B cell (primary cell): ENCODE data around the gene GNRHR. TPM values are rescaled to one million over a fixed set of nuclear protein-coding genes. Genes with fewer than 3 reads are reported as not detected.
"Not testable (repeated sequence)": the region's sequence is repeated elsewhere in the genome, so short reads cannot be mapped to it uniquely, and the experiment has no call there.

Experiments
- ATAC-seq: fragments of 200-7000 bp; cut with Tn5 transposase; one replicate; pipeline ENCODE4 v1.10.0; 2021; ENCODE audit warnings: low read depth, mild to moderate bottlenecking, moderate number of reproducible peaks, moderate library complexity
- CTCF ChIA-PET: fragments of 350-600 bp; sonication (Branson Sonifier 250); formaldehyde crosslinking; loops from one replicate; lab custom pipeline; 2021; ENCODE audit warnings: antibody characterized with exemption, inconsistent platforms; lab: Charles Lee
- POLR2A ChIA-PET: fragments of 350-600 bp; sonication (Branson Sonifier 250); formaldehyde crosslinking; loops from one replicate; lab custom pipeline; 2021; ENCODE audit warnings: antibody characterized with exemption; lab: Charles Lee
- DNase-seq: peaks from one replicate; pipeline ENCODE4 v3.0.0; 2013
- H2AFZ ChIP-seq: 2 replicates; pipeline ENCODE4 v1.6.1; 2012; ENCODE audit warnings: mild to moderate bottlenecking, low read depth, low read length; ENCODE audit not compliant: insufficient read depth, poor library complexity, severe bottlenecking
- H3K27ac ChIP-seq, 2 donors: 1 replicate in 1 of 2; 2 replicates in 1 of 2; pipeline ENCODE4 v1.5.1; 2012 to 2013; ENCODE audit warnings: low read length in 2 of 2, mild to moderate bottlenecking in 2 of 2, moderate library complexity in 1 of 2
- H3K27me3 ChIP-seq, 4 experiments: fragments of 200-600 bp in 1 of 4; sonication (generic) in 1 of 4; replicated peaks in 1 of 4; 1 replicate in 2 of 4; 2 replicates in 2 of 4; pipeline versions ENCODE4 v1.6.1 to v1.7.0; 2013 to 2016; ENCODE audit warnings: low read length in 3 of 4, mild to moderate bottlenecking in 2 of 4, mixed read lengths in 1 of 4, moderate library complexity in 1 of 4; ENCODE audit not compliant: insufficient read depth in 4 of 4, control insufficient read depth in 3 of 4; ENCODE audit errors: control extremely low read depth in 1 of 4
- H3K36me3 ChIP-seq, 2 experiments: replicated peaks in 1 of 2; 1 replicate in 1 of 2; 2 replicates in 1 of 2; pipeline versions ENCODE4 v1.6.1 to v1.7.1; 2013; ENCODE audit warnings: low read length in 1 of 2; ENCODE audit not compliant: insufficient read depth in 2 of 2, control insufficient read depth in 1 of 2; ENCODE audit errors: control extremely low read depth in 1 of 2, extremely low read depth in 1 of 2
- H3K4me1 ChIP-seq, 2 donors: fragments of 200-600 bp in 1 of 2; sonication (generic) in 1 of 2; 1 replicate in 1 of 2; 2 replicates in 1 of 2; pipeline versions ENCODE4 v1.5.1 to v1.6.1; 2013 to 2017; ENCODE audit warnings: low read length in 2 of 2; ENCODE audit not compliant: control insufficient read depth in 2 of 2, insufficient read depth in 2 of 2
- H3K4me2 ChIP-seq: replicated peaks from 2 replicates; pipeline ENCODE3; 2012; ENCODE audit warnings: mild to moderate bottlenecking, low read depth, low read length; ENCODE audit not compliant: poor library complexity, severe bottlenecking
- H3K4me3 ChIP-seq, 5 experiments: fragments of 200-600 bp in 1 of 5; sonication (generic) in 1 of 5; 1 replicate in 3 of 5; 2 replicates in 2 of 5; pipeline versions ENCODE4 v1.5.1 to v1.7.0; 2011 to 2016; ENCODE audit warnings: low read length in 4 of 5, mild to moderate bottlenecking in 4 of 5, low read depth in 2 of 5, control low read depth in 1 of 5, moderate library complexity in 1 of 5; ENCODE audit not compliant: insufficient read depth in 1 of 5; ENCODE audit errors: control extremely low read depth in 1 of 5, extremely low read depth in 1 of 5
- H3K79me2 ChIP-seq: fragments of 200-600 bp; sonication (generic); one replicate; pipeline ENCODE4 v1.6.0; 2016; ENCODE audit warnings: low read length; ENCODE audit not compliant: control insufficient read depth, insufficient read depth
- H3K9ac ChIP-seq: fragments of 200-600 bp; sonication (generic); 2 replicates; pipeline ENCODE4 v1.6.1; 2017; ENCODE audit warnings: mild to moderate bottlenecking, low read length, moderate library complexity
- H3K9me3 ChIP-seq, 3 donors: one replicate each; pipeline versions ENCODE4 v1.6.1 to v1.7.1; 2013; ENCODE audit warnings: low read length in 2 of 3; ENCODE audit not compliant: control insufficient read depth in 2 of 3, insufficient read depth in 1 of 3; ENCODE audit errors: control extremely low read depth in 1 of 3
- H4K20me1 ChIP-seq: 2 replicates; pipeline ENCODE4 v1.6.0; 2012; ENCODE audit warnings: mild to moderate bottlenecking, low read length; ENCODE audit not compliant: insufficient read depth, control insufficient read depth, poor library complexity, severe bottlenecking
- H3K27ac Mint-ChIP-seq: one replicate; pipeline ENCODE4 v1.8.0; 2021; ENCODE audit warnings: mixed read lengths
- H3K27me3 Mint-ChIP-seq: one replicate; pipeline ENCODE4 v1.8.0; 2021; ENCODE audit warnings: mixed read lengths
- H3K4me1 Mint-ChIP-seq: one replicate; pipeline ENCODE4 v1.8.0; 2021; ENCODE audit warnings: mixed read lengths
- H3K4me3 Mint-ChIP-seq: one replicate; pipeline ENCODE4 v1.8.0; 2021; ENCODE audit warnings: mixed read lengths
- H3K9me3 Mint-ChIP-seq: one replicate; pipeline ENCODE4 v1.8.0; 2022; ENCODE audit warnings: mixed read lengths; ENCODE audit not compliant: insufficient read depth
- EZH2 ChIP-seq: IDR thresholded peaks from 2 replicates; pipeline ENCODE4 v1.6.1; 2012; ENCODE audit warnings: borderline replicate concordance, low read depth, mild to moderate bottlenecking, moderate library complexity, low read length; ENCODE audit not compliant: insufficient read depth, poor library complexity, severe bottlenecking
- WGBS: methylation state at CpG from one replicate; pipeline ENCODE4 v1.1.5; 2013; ENCODE audit warnings: missing lambda C conversion rate; ENCODE audit not compliant: insufficient coverage; 5-methylcytosine and 5-hydroxymethylcytosine counted together
- intact Hi-C: fragments of 100-400 bp; cut with micrococcal nuclease; formaldehyde crosslinking; loops from one replicate; pipeline ENCODE4 v1.10.0; 2022
- polyA plus RNA-seq: library from polyadenylated mRNA; depleted of rRNA; stranded (reverse); fragments of >200 nt; gene quantifications from 2 replicates; pipeline ENCODE4 v1.2.3, GENCODE V29; 2012
- total RNA-seq, 2 donors: library from RNA; stranded (reverse); fragments of 120-200 nt in 1 of 2; gene quantifications; 1 replicate in 1 of 2; 2 replicates in 1 of 2; pipeline versions ENCODE4 v1.2.3 to v1.2.4, GENCODE V29; 2013 to 2022
- TF ChIP-seq, protein P1 (sequence below): fragments of 200-600 bp; IDR thresholded peaks from one replicate; pipeline ENCODE4 v1.8.0; 2022; ENCODE audit warnings: antibody characterized with exemption, mild to moderate bottlenecking

GNRHR gene
- total and polyA plus RNA-seq, 2 donors (not counting 1 experiment from before 2014, with no cell fraction given), result not detected

DNA sequence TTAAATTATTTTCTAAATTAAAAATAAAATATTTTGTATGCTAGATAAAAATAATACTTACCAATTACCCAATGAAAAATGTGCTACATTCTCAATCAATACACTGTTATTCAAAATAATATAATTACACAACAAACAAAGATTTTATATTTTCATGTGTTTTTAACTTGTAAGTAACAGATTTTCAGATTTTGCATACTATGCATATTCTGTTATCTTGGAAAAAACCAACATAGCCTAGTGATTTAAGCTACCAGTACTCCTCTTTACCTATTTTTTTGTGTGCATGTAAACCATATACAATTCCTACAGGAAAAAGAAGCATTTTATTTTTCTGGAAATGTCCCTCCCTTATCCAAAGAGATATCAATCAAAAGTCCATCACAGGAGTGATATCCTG is 10.0 kb upstream of the GNRHR start:
- peaks cover 4% of the 10 kb centered on the region for H3K4me1 Mint-ChIP-seq
- H3K27me3 Mint-ChIP-seq, result no peaks in the 10 kb centered on the region
- H3K27ac ChIP-seq, result no peak overlapping the region
- intact Hi-C loops, result no loop called here
- no peak for TF ChIP-seq EZH2
- TF ChIP-seq, protein P1, sequence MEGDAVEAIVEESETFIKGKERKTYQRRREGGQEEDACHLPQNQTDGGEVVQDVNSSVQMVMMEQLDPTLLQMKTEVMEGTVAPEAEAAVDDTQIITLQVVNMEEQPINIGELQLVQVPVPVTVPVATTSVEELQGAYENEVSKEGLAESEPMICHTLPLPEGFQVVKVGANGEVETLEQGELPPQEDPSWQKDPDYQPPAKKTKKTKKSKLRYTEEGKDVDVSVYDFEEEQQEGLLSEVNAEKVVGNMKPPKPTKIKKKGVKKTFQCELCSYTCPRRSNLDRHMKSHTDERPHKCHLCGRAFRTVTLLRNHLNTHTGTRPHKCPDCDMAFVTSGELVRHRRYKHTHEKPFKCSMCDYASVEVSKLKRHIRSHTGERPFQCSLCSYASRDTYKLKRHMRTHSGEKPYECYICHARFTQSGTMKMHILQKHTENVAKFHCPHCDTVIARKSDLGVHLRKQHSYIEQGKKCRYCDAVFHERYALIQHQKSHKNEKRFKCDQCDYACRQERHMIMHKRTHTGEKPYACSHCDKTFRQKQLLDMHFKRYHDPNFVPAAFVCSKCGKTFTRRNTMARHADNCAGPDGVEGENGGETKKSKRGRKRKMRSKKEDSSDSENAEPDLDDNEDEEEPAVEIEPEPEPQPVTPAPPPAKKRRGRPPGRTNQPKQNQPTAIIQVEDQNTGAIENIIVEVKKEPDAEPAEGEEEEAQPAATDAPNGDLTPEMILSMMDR, result no peak
- H3K4me3 Mint-ChIP-seq, result no peak overlapping the region
- no peaks in the 10 kb centered on the region for H4K20me1 ChIP-seq
- H3K4me2 ChIP-seq, result no peak overlapping the region
- no peaks in the 10 kb centered on the region for H3K36me3 ChIP-seq
- H3K9ac ChIP-seq, result no peak overlapping the region
- ATAC-seq (no peak), DNase-seq (no peak)
- ChIA-PET POLR2A (no interaction called here), CTCF (interaction anchor here (0.5 to 1.2 kb wide), 2 partner anchors 16 to 17 kb away, joined by 5 to 8 read pairs; no protein-coding TSS in a partner anchor)
- H3K4me3 ChIP-seq, result no peak overlapping the region
- no peaks in the 10 kb centered on the region for H3K27me3 ChIP-seq
- no peak overlapping the region for H3K27ac Mint-ChIP-seq
- no peaks in the 10 kb centered on the region for H3K9me3 ChIP-seq
- H2AFZ ChIP-seq, result no peak overlapping the region
- no peaks in the 10 kb centered on the region for H3K79me2 ChIP-seq
- H3K4me1 ChIP-seq, result no peaks in the 10 kb centered on the region
- H3K9me3 Mint-ChIP-seq, result peaks cover 3% of the 10 kb centered on the region

DNA sequence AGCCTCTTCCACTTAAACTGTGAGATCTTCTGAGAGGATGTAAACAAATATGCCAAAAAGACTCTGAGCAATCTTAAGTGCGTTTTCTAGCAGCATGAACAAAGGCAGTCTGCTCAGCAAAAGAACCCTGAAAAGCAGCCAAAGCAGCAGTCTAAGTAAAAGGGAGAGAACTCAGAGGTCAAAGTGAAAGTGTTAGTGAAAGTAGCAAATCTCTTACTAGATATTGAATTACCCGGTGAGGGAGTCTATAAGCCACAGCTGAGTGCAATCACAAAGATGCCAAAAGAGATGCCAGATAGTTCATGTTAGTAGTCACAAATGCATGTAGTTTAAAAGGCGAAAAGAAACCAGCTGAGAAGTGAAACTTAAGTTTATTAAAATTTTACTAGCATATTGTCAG is 7.9 kb upstream of the GNRHR start:
- 62% methylated on average over 3 of the region's 3 CpGs for WGBS
- Histone ChIP-seq H3K36me3 (no peaks in the 10 kb centered on the region), H3K9me3 (no peaks in the 10 kb centered on the region), H4K20me1 (no peaks in the 10 kb centered on the region), H3K9ac (no peak overlapping the region), H3K27ac (no peak overlapping the region), H3K79me2 (no peaks in the 10 kb centered on the region), H3K4me2 (no peak overlapping the region), H2AFZ (no peak overlapping the region), H3K4me1 (no peaks in the 10 kb centered on the region), H3K4me3 (no peak overlapping the region), H3K27me3 (no peaks in the 10 kb centered on the region)
- Mint-ChIP-seq H3K27me3 (no peaks in the 10 kb centered on the region), H3K4me3 (no peak overlapping the region), H3K9me3 (peaks cover 3% of the 10 kb centered on the region), H3K4me1 (peaks cover 4% of the 10 kb centered on the region), H3K27ac (no peak overlapping the region)
- TF ChIP-seq, protein P1, result no peak
- TF ChIP-seq EZH2, result no peak
- intact Hi-C loops, result no loop called here
- ChIA-PET CTCF (interaction anchor here (0.7 kb wide), 1 partner anchor 95 kb away, joined by 3 read pairs; no protein-coding TSS in a partner anchor), POLR2A (no interaction called here)
- ATAC-seq, result no peak
- no peak for DNase-seq

DNA sequence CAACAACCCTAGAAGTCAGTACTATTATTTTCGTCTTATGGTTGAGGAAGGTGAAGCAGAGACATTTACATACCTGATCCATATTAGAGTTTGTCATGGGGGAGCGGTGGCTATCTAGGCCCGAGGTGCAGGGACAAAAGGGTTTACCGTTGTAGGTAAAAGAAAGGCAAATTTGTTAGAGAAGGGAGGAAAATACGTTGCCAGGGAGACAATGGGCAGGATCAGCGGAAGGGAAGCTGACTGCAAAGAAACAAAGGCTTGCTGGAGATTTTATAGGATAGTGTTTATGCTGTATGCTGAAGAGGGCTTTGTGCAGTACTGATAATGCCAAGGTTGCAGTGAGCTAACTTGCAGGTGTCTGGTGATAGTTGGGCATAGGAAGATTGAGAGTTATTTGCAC is 2.8 kb upstream of the GNRHR start:
- H3K9me3 Mint-ChIP-seq, H3K9ac ChIP-seq, H3K4me3 Mint-ChIP-seq, ATAC-seq, H3K4me1 Mint-ChIP-seq, H3K27me3 ChIP-seq, H3K4me2 ChIP-seq, H4K20me1 ChIP-seq, H3K27me3 Mint-ChIP-seq, H3K27ac Mint-ChIP-seq, H3K27ac ChIP-seq, H3K36me3 ChIP-seq, intact Hi-C loops, POLR2A ChIA-PET, H3K4me3 ChIP-seq, H3K9me3 ChIP-seq, H2AFZ ChIP-seq, DNase-seq, H3K4me1 ChIP-seq, H3K79me2 ChIP-seq: not testable (repeated sequence)
- CTCF ChIA-PET, result interaction anchor here (1.6 kb wide), 1 partner anchor 10 kb away, joined by 6 read pairs; no protein-coding TSS in a partner anchor
- 83% methylated on average over 3 of the region's 6 CpGs for WGBS
